Activated effector memory CD4-positive, alpha-beta T cell treated with Interleukin-2 at 50 U/mL for 16 hours (primary cell): ENCODE results near the gene STIM2.

ENCODE experiments used
- DNase-seq: peaks from one replicate; pipeline ENCODE4 v3.0.0-alpha.2; 2020

STIM2 gene

DNA sequence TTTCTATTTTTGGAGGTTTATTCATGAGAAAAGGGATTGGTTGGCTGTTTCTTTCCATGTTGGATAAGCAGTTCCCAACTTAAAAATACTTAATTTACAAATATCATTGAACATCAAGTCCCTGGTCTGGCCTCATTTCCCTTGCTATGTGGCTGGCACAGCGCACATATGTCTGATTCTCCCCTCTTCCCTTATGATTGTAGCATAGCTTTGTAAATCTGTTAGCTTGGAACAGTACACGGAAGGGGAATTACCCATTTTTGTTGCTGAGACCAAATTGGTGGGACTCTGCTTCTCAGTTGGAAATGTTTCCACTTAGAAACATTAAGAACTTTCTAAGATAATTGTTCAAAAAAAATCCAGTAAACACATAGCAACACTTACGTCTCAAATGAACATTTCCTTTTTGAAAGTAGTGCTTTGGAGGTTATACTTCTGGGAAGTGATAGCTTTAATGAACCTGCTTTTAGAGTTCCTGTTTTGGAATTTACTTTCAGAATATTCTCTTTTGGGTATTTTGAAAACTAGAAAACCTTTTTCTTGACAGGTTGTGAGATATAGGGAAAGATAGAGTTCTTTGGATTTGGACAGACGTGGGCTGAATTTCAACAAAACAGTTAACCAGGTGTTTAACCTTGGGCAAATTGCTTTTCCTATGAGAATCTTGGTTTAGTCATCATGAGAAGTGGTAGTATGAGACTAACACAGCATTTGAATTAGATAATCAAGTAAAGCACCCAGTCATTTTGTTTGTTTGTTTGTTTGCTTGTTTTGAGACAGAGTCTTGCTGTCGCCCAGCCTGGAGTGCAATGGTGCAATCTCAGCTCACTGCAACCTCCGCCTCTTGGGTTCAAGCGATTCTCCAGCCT lies 47.3 kb downstream of the STIM2 start:
- DNase-seq, result no peak

DNA sequence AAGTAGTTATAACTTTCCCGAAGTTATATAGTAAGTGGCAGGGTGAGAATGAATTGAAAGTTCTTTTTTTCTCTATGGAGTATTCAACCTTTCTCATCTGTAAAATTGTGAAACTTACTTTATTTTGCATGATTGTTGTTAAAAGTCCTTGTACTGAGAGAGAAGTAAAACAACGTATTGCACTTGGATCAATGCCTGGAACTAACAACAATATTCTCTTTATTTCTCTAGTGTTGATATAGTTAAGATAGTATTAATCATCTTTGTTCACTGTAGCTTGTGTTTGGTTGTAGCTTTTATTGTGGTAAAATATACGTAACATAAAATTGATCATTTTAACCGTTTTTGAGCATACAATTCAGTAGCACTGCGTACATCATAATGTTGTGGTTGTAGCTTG lies 48.7 kb downstream of the STIM2 start:
- DNase-seq, result no peak

DNA sequence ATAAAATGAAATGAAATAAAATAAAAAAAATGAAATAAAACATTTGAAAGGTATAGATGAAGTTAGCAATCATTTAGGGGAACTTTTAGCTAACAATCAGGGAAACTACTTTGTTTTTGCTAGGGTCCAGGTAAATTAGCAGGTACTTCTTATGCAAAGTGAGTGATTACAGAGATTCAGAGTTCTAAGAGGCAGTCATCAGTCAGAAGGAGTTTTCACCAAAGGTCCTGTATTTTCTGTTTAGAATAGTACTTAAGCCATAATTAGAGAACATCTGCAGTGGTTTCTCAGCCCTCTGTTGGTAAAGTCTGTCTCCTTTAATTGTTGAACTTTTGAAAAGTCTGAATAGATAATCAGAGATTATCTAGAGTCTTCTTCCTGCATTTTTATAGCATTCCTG lies 50.6 kb downstream of the STIM2 start:
- DNase-seq, result no peak

DNA sequence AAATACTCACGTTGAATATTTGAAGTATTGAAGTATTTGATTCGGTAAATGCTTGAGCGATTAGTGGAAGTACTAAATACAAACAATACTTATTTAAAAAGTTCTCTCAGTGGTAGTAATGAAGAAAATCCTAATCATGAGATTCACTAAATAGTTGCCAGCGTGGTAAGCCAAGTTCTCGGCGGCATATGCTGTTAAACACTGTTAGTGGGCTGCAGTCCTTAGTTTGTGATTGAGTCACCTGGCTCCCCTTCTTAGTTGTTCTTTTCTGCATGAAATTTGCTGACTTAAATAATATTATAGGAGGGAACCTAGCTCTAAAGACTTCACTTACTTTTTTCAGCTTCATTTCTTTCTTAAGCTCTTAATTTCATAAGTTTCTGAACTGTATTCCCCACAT lies 51.4 kb downstream of the STIM2 start:
- DNase-seq, result no peak

DNA sequence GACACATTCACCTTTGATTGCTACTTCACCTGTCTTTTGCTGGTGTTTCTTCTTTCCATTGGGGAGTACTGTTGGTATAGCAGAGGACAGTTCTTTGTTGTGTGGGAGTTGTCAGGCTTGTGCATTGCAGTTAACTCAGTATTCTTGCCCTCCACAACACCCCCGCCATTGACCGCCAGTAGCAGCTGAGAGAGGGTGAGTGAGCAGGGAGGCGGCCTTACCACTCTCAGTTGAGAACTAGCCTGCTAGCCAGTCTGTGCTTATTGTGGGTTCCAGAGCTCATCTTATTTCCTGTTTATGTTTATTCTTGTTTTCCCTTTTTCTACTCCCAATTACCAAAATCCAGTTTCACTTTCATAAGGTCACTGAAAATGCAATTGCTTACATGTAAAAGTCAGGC lies 52.2 kb downstream of the STIM2 start:
- DNase-seq, result no peak

DNA sequence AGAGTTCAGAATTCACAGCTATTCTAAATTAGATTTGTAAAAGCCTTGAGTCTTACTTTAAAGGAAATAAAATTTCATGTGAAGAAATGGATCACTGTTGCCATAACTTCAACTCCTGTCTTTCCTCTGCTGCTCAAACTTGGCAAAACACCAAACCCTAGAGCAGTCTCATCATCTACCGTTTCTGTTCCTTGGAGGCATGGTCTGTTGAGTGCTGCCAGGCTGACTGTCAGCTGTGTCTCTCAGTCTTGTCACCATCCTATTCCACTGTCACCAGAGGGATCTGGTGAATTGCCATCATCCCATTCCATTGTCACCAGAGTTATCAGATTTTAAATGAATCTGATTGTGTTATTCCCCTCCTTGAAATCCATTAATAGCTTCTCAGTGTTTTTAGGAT lies 55.6 kb downstream of the STIM2 start:
- no peak for DNase-seq

DNA sequence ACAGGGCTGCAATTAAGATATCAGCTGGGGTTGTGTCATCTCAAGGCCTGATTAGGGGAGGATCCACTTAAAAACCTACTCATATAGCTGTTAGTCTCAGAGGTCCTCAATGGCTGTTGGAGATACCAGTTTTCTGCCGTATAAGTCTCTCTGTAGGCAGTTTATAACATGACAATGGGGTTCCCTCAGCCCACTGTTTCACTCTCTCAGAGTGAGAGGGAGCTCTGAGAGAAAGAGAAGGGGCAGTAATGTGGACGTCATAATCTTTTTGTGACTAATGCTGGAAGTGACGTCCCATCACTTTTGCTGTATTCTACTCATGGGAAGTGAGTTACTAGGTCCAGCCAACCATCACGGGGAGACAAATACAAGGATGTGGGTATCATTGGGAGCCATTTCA lies 70.3 kb downstream of the STIM2 start:
- no peak for DNase-seq

DNA sequence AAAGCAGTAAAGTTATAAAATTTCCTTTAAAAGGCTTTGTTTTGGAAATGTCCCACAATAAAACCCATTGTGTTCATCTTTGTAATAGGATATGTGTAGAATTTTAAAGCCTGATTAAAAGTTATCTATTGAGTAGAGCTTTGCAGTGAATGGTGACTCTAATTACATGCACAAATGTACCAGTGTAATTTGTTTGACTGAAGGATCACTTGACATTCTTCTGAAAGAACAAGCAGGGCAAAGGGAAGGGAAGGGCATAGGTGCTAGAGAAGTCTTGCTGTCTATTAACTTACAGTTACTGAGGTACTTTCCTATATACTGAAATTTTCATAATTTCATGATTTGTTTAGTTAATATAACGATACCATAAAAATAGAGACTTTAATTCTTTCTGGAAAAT lies 70.8 kb downstream of the STIM2 start:
- no peak for DNase-seq

DNA sequence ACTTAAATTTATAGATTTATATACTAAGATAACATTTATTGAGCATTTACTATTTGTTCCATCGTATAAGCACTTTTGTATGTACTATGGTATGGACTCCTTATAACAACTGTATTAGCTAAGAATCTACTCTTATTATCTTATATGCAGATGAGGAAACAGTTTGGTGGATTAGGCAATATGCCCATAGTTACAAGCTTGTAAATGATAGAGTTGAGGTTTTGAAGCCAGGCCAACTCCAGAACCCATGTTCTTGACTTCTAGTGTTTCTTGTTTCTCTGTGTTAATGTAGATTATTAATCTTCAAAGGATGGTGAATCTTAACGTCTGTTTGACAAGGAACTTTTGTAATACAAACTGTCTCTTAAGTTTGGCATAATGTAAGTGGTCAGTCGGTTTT lies 71.3 kb downstream of the STIM2 start:
- no peak for DNase-seq

DNA sequence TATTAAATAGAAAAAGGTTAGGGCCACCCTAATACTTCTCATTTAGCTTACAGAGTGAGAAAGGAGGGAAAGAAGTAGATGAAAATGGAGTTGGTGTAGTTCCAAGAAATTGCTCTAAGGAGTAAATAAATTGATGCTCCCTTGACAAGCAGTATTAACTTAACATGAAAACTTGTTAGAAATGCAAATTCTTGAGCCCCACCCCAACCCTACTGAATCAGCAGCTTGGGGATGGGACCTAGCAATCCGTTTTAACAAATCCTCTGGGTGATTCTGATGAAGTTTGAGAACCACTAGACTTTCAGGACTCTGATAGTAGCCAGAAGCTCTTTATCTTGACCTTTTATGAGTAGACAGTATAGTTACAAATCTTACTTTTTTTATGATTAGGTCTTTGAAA lies 74.8 kb downstream of the STIM2 start:
- no peak for DNase-seq

DNA sequence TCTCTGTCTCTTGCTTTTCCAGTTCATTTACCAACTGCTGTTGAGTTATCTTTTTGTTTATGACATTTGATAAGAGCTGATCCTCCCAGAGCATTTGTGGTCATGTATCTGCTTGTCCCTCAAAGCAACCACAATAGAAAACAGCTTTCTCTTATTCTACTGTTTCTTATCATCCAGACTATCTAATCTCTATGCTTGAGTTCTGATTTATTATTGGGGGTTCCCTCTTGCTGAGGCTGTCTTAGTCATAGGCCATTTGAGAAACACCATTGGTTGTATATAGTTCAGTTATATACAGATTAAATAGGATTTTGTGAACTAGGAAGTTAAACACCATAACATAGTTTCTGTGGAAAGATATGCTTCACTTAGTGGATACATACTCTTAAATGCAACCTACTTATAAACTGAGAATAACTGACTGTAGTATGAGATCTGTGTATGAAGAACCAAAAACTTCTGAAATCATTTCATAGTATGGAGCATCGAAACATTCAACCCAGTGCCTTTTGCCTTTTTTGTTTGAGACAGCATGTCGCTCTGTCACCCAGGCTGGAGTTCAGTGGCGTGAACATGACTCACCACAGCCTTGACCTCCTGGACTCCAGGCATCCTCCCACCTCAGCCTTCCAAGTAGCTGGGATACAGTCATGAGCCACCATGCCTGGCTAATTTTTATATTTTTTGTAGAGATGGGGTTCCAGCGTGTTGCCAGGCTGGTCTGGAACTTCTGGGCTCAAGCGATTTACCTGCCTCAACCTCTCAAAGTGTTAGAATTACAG lies 75.8 kb downstream of the STIM2 start:
- DNase-seq, result no peak

DNA sequence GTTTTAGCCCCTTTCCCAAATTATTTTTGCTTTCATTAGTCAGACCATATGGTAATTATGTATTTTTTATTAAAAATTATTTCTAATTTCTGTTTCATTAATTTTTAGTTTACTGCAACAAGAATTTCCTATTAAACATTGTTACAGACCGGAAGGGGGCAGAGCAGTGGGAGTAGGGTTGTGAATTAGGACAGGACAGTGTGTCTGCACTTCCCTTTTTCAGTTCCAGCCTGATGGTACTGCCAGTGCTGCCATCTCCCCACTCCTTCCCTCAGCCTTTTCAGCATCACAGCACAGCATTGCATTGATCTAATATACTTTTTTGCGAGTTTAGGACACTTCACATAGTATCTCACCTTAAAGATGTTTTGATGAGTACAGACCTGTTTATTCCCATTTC lies 76.5 kb downstream of the STIM2 start:
- no peak for DNase-seq

DNA sequence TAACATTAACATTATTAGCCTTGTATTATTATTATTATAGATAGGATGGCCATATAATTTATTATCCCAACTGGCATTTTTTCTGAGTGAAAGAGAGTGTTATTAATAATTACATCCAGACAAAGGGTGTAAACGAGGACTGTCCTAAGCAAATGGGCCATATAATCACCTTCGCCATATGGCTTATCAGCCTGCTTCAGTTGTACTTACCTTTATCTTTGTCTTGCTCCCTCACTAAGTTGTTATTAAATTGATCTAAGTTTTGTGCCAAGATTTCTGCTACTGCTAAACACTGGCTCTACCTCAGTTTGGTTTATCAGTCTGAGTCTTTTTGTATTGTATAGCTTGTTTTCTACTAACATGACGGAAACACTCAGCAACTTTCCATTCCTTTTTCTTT lies 76.9 kb downstream of the STIM2 start:
- no peak for DNase-seq

DNA sequence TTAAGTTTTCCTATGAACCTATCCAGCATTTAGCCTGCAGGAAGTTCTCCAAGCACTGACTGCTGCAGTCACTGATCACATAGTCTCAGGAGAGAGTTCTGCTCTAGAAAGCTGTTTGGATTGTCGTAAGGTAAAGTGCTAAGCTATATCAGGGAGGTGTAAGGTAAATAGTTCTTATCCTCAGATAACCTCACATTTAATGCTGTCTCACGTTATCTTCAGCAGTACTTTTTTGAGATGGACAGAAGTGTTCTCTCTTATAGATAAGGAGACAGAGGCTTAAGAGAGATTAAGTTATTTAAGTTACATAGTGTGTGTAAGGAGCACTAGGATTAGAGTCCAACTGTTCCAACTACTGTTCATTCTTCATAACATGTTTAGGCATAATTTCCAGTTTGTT lies 77.9 kb downstream of the STIM2 start:
- DNase-seq, result no peak

DNA sequence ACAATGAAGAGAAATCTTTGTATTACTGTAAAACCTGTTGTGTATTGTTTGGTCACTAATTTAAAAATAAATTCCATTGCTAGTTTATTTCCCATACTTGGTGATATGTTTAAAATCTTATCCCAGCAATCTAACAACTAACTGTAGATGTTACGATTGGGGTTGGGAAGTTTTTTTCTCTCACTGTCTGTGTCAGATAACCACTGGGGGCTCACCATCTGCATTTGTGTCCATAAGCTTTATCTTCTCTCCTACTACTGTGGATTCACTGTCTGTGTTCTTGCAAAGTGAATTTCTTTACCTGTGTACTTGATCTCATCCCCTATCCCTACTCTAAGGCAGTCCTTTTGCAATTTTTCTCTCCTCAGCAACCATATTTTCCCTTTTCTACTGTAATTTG lies 81.3 kb downstream of the STIM2 start:
- no peak for DNase-seq

DNA sequence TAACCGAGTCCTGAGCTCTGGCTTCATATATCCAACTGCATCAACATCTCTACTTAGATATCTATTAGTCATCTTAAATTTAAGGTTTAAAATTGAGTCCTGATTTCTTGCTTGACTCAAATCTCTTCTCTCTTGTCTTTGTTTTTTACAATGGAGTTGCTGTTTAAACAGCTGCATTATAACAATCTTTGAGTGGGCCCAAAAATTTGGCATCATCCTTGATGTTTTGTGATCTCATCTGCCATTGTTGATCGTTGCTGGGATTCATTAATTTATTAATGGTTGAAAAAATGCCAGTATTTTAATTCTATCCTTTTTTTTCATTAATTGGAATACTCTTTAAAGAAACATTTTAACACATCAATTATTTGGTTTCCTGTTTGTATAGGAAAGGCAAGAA lies 82.2 kb downstream of the STIM2 start:
- DNase-seq, result no peak

DNA sequence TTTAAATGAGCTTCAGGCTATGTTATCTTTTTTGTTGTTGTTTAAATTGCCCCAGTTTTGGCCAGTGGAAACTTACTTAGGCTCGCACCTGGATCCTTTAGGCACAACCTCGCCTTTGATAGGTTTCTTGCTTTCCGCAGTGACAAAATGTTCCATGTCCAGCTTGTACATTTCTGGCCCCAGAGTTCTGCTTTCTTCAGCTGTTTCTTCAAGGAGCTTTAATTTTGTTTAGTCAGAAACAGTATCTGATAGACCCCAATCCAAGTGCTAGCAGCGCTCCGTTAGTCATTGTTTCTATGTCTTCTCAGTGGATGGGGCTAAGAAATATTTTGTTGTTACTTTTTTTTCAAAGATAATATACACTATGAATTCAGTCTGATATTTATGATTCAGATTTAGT lies 82.8 kb downstream of the STIM2 start:
- no peak for DNase-seq

DNA sequence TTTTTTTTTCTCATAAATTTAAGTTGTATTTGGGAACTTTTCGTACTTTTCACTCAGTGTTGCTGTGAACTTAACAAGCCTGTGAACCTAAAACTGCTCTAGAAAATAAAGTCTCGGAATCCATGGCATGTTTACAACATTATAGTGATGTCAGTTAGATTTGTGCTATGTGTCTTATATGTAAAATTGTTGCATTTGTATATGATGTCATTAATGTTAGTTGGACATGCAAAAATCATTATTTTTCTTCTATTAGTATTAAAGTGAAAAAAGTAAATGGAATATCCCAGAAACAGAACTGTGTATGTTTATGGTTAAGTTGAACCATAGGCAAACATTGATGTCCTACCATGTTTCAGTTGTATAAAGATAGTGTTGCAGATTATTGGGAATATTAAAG lies 85.2 kb downstream of the STIM2 start:
- DNase-seq, result no peak

DNA sequence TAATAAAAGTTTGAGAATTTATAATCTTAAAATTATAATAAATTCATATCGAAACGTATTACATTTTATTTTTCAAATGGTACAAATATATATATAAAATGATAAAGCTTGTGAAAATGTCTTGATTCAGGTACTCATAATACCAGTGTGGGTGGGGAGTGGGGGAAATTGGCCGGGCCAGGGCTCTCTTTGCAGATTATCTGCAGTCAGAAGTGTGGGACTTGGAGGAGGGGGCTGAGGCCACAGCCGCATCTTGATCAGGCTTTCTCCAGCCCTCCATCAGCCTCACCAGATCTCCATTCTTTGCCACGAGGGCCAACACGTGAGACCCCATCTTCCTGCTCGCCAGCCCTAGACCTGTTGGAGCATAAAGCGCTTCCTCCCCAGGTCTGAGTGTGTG lies 86.7 kb downstream of the STIM2 start:
- no peak for DNase-seq

DNA sequence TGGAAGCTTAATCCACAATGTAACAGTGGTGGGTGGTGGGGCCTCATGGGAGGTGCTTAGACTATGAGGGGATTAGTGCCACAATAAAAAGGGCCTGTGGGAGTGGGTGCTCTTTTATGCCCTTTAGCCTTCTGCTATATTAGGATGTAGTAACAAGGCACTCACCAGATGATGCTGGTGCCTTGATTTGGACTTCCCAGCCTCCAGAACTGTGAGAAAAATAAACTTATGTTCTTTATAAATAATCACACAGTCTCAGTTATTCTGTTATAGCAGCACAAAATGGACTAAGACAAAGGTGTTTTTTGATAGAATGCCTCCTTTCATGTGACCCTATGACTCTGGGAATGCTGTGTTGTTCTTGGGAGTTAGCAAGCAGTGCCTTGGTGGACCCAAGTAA lies 89.8 kb downstream of the STIM2 start:
- DNase-seq, result no peak

DNA sequence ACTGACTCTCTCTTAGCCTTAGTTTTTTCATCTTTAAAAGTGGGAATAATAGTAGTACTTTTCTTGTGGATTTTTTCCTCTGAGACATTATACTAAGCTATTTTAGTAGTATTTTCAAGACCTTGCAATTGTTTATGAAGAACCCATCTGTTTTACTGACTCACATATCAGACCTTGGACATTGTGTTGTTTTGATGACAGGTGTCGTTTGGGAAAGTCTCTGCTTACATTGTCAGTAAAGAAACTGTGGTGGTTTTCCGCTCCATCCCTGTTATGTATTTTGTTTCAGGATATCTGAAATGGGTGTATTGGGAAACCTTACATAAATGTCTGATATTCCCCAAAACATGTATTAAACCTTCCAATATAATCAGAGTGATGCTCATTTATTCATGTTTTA lies 92.2 kb downstream of the STIM2 start:
- no peak for DNase-seq

DNA sequence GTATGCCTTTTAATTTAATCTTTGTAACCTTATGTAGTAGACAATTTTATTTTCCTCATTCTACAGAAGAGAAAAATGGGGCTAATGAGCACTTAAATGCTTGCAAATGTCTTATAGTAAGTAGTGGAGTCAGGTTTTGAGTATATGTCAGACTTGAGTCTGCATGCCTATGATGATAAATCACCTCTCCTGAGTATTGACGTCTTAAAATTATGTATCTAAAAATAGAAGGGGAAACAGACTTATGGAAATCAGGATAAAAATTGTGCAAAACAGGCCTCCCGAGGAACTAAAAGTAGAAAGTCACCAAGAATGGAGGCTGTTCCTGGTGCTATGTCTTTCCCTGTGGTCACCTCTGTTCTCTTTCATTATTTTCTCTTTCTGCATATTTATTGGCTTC lies 92.7 kb downstream of the STIM2 start:
- DNase-seq, result no peak

DNA sequence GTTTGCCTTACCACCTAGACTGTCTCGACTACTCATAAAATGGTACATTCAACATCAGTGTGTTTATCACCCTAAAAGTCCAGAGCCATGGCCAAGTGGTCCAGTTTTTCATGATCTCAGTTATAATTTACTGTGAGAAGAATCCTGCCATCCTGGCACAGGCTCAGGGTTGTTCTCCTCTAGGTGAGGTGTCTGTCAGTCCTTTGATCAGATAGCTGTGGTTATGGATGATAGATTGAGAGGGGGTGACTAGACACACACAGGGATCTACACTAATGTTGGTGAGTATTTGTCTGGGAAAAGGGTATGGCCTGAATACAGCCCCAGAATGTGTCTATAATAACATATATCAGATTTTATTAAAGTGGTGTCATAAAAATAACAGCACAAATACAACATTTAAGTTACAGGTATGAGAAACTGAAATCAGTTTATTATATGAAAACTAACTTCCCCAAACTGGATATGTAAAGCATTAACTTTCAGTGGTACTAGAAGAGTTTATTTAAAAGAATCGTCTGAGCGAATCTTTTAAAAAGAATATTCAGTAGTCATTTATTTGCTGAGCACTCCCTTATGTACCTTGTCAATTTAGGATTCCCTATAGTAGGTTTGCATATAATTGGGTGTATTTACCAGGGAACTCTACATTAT lies 93.3 kb downstream of the STIM2 start:
- no peak for DNase-seq

DNA sequence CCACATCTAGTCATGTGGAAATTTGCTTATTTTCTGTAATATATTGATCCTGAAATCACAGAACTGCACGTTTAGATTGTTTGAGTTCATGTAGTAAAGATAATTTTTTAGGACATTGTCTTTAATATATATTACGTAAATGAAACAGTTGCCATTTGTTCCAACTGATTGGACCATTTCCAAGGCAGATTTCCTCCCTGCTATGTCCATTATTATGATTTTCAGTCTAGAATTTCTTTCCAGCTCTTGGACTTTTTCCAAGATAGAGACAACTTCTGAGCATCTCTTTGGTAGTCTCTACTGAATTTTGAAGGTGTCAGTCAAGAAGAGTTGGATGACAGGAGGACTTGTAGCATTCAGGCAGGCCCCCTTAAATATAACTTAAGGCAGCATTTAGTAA lies 94.6 kb downstream of the STIM2 start:
- no peak for DNase-seq
